IPS-11a (cell line): ENCODE results near the gene CCDC51.
"Not testable (repeated sequence)": the region's sequence is repeated elsewhere in the genome, so short reads cannot be mapped to it uniquely, and the experiment has no call there.

Source experiments
- H3K4me3 ChIP-seq: one replicate; pipeline ENCODE4 v1.5.1; 2013; ENCODE audit warnings: low read depth, low read length, control low read depth

The CCDC51 gene

GRCh38 chr3:48408823-48409281, 31.1 kb downstream of the CCDC51 start:
- H3K4me3 ChIP-seq: no peak overlapping the region

GRCh38 chr3:48407542-48408099, 32.3 kb downstream of the CCDC51 start:
- H3K4me3 ChIP-seq: no peak overlapping the region

- no peak overlapping the region for H3K4me3 ChIP-seq
Measured at GRCh38 chr3:48406443-48407431, 33.2 kb downstream of the CCDC51 start.

- no peak overlapping the region for H3K4me3 ChIP-seq
Measured at GRCh38 chr3:48405971-48406370, 33.9 kb downstream of the CCDC51 start.

GRCh38 chr3:48405343-48405881, 34.5 kb downstream of the CCDC51 start:
- H3K4me3 ChIP-seq: no peak overlapping the region

GRCh38 chr3:48404440-48405342, 35.2 kb downstream of the CCDC51 start:
- H3K4me3 ChIP-seq: no peak overlapping the region

- no peak overlapping the region for H3K4me3 ChIP-seq
Measured at GRCh38 chr3:48403533-48404439, 36.1 kb downstream of the CCDC51 start.

GRCh38 chr3:48402907-48403306, 37.0 kb downstream of the CCDC51 start:
- H3K4me3 ChIP-seq: no peak overlapping the region

- H3K4me3 ChIP-seq: no peak overlapping the region
Measured at GRCh38 chr3:48402281-48402732, 37.6 kb downstream of the CCDC51 start.

GRCh38 chr3:48401434-48401901, 38.5 kb downstream of the CCDC51 start:
- H3K4me3 ChIP-seq: not testable (repeated sequence)

GRCh38 chr3:48400824-48401433, 39.0 kb downstream of the CCDC51 start:
- H3K4me3 ChIP-seq: no peak overlapping the region

- no peak overlapping the region for H3K4me3 ChIP-seq
Measured at GRCh38 chr3:48399387-48400172, 40.3 kb downstream of the CCDC51 start.

GRCh38 chr3:48398701-48399386, 41.1 kb downstream of the CCDC51 start:
- no peak overlapping the region for H3K4me3 ChIP-seq

- no peak overlapping the region for H3K4me3 ChIP-seq
Measured at GRCh38 chr3:48397767-48398681, 41.9 kb downstream of the CCDC51 start.

GRCh38 chr3:48395714-48396113, 44.2 kb downstream of the CCDC51 start:
- H3K4me3 ChIP-seq: no peak overlapping the region

GRCh38 chr3:48394391-48394790, 45.5 kb downstream of the CCDC51 start:
- no peak overlapping the region for H3K4me3 ChIP-seq

GRCh38 chr3:48388966-48389365, 51.0 kb downstream of the CCDC51 start:
- no peak overlapping the region for H3K4me3 ChIP-seq
